Trophoblast cell (in vitro differentiated cells and primary cell): ENCODE data around the gene ZBTB2.
"Not testable (repeated sequence)": the region's sequence is repeated elsewhere in the genome, so short reads cannot be mapped to it uniquely, and the experiment has no call there.

Experiments
- DNase-seq, 2 donors: peaks; one replicate each; pipeline ENCODE4 v3.0.0-alpha.2; 2016
- H2AFZ ChIP-seq: 2 replicates; pipeline ENCODE4 v1.6.1; 2013; ENCODE audit warnings: low read length, moderate library complexity, mild to moderate bottlenecking; ENCODE audit not compliant: insufficient read depth, poor library complexity
- H2AK5ac ChIP-seq: 2 replicates; pipeline ENCODE4 v1.6.1; 2013; ENCODE audit warnings: mild to moderate bottlenecking, low read length
- H2BK120ac ChIP-seq: 2 replicates; pipeline ENCODE4 v1.6.1; 2013; ENCODE audit warnings: low read length, mild to moderate bottlenecking, moderate library complexity; ENCODE audit not compliant: insufficient read depth, poor library complexity
- H2BK12ac ChIP-seq: 2 replicates; pipeline ENCODE4 v1.6.1; 2013; ENCODE audit warnings: mild to moderate bottlenecking, low read length, moderate library complexity
- H2BK5ac ChIP-seq: 2 replicates; pipeline ENCODE4 v1.6.1; 2013; ENCODE audit warnings: low read length, low read depth, moderate library complexity, mild to moderate bottlenecking; ENCODE audit not compliant: poor library complexity
- H3K14ac ChIP-seq: 2 replicates; pipeline ENCODE4 v1.6.1; 2013; ENCODE audit warnings: mild to moderate bottlenecking, low read length
- H3K18ac ChIP-seq: 2 replicates; pipeline ENCODE4 v1.6.1; 2013; ENCODE audit warnings: mild to moderate bottlenecking, low read length
- H3K23ac ChIP-seq: 2 replicates; pipeline ENCODE4 v1.6.1; 2013; ENCODE audit warnings: low read length
- H3K27ac ChIP-seq: 2 replicates; pipeline ENCODE4 v1.5.1; 2013; ENCODE audit warnings: low read depth, mild to moderate bottlenecking, inconsistent platforms, low read length, moderate library complexity
- H3K27me3 ChIP-seq: 2 replicates; pipeline ENCODE4 v1.6.1; 2013; ENCODE audit warnings: inconsistent platforms, mild to moderate bottlenecking, low read length, moderate library complexity; ENCODE audit not compliant: insufficient read depth
- H3K36me3 ChIP-seq, 2 experiments: 1 replicate in 1 of 2; 2 replicates in 1 of 2; pipeline ENCODE4 v1.6.1; 2013; ENCODE audit warnings: low read length in 2 of 2, mild to moderate bottlenecking in 2 of 2, moderate library complexity in 1 of 2; ENCODE audit not compliant: insufficient read depth in 2 of 2, control insufficient read depth in 1 of 2
- H3K4ac ChIP-seq: 2 replicates; pipeline ENCODE4 v1.6.1; 2013; ENCODE audit warnings: low read depth, mild to moderate bottlenecking, low read length, moderate library complexity
- H3K4me1 ChIP-seq, 2 experiments: 1 replicate in 1 of 2; 2 replicates in 1 of 2; pipeline ENCODE4 v1.6.1; 2013; ENCODE audit warnings: low read length in 2 of 2, mild to moderate bottlenecking in 2 of 2, moderate library complexity in 1 of 2; ENCODE audit not compliant: insufficient read depth in 2 of 2, control insufficient read depth in 1 of 2
- H3K4me2 ChIP-seq: 2 replicates; pipeline ENCODE4 v1.6.1; 2013; ENCODE audit warnings: inconsistent platforms, mild to moderate bottlenecking, low read length, moderate library complexity
- H3K4me3 ChIP-seq: 2 replicates; pipeline ENCODE4 v1.5.1; 2013; ENCODE audit warnings: mild to moderate bottlenecking, low read depth, low read length, inconsistent platforms
- H3K79me1 ChIP-seq: one replicate; pipeline ENCODE4 v1.6.1; 2013; ENCODE audit warnings: low read length
- H3K79me2 ChIP-seq: 2 replicates; pipeline ENCODE4 v1.6.1; 2013; ENCODE audit warnings: low read length, mild to moderate bottlenecking; ENCODE audit not compliant: control insufficient read depth, insufficient read depth, poor library complexity
- H3K9ac ChIP-seq: 2 replicates; pipeline ENCODE4 v1.6.1; 2013; ENCODE audit warnings: mild to moderate bottlenecking, low read length
- H3K9me3 ChIP-seq: 2 replicates; pipeline ENCODE4 v1.6.1; 2013; ENCODE audit warnings: low read depth, mild to moderate bottlenecking, control low read depth, inconsistent platforms, low read length; ENCODE audit not compliant: insufficient read depth
- H4K12ac ChIP-seq: 2 replicates; pipeline ENCODE4 v1.6.1; 2013; ENCODE audit warnings: low read depth, mild to moderate bottlenecking, low read length, moderate library complexity
- H4K8ac ChIP-seq: 2 replicates; pipeline ENCODE4 v1.6.1; 2013; ENCODE audit warnings: low read depth, mild to moderate bottlenecking, low read length, moderate library complexity
- H4K91ac ChIP-seq: one replicate; pipeline ENCODE4 v1.6.1; 2013; ENCODE audit warnings: low read depth, mild to moderate bottlenecking, low read length, moderate library complexity
- WGBS: extraction: QIAGEN DNeasy Blood & Tissue Kit; methylation state at CpG from one replicate; pipeline ENCODE4 v1.1.7; 2013; ENCODE audit warnings: missing lambda C conversion rate; ENCODE audit not compliant: insufficient read length, insufficient coverage; ENCODE audit errors: extremely low coverage; 5-methylcytosine and 5-hydroxymethylcytosine counted together

Gene ZBTB2

DNA sequence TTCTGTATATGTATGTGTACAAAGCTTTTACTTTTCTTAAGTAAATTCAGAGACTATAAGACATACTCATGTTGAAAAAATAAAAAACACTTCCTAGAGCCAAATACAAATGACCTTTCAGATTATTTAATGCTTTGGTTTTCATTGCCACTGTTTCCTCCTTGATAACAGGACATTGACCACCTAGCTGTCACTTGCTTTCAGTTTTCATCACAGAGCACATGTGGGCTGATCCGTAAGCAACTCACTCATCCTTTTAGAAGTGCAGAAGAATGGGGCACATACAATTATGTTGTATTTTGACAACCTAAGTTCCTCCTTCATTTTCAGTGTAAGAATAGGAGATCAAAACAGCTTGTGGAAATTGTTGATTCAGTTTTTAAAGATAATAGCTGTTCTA is 6.2 kb downstream of the ZBTB2 start:
- no peak overlapping the region for H4K12ac ChIP-seq
- WGBS = no CpG with 5 or more reads among the region's 1 CpG

DNA sequence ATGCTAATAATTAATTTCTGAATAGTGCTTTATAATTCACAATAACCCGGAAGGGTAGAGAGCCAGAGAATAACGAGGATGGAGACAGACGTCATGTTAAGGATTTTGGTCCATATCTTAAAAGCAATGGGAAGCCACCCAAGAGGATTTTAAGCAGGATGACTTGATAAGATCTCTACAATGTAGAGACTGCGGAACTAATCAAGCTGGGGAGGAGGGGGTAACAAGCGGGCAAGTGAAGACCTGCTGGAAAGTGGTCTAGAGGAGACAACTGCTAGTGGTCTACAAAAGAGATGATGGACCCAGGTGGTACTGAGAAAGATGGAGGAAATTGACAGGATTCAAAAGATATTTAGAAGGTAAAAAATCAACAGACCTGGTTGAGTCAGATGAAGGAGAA is 7.2 kb downstream of the ZBTB2 start:
- Histone ChIP-seq H3K4me1 (peaks cover 0 to 5% of the 10 kb centered on the region in 2 experiments), H3K9ac (no peak overlapping the region), H3K36me3 (peaks cover 2 to 3% of the 10 kb centered on the region in 2 experiments), H3K14ac (no peak overlapping the region), H2AK5ac (no peak overlapping the region), H4K91ac (no peak overlapping the region), H2AFZ (no peak overlapping the region), H3K27me3 (no peaks in the 10 kb centered on the region), H3K4ac (no peak overlapping the region), H3K27ac (no peak overlapping the region), H3K4me2 (no peak overlapping the region), H3K9me3 (no peaks in the 10 kb centered on the region), H3K4me3 (no peak overlapping the region), H3K79me2 (peaks cover 2% of the 10 kb centered on the region), H4K12ac (no peak overlapping the region), H2BK5ac (no peak overlapping the region), H3K23ac (no peak overlapping the region), H3K79me1 (no peaks in the 10 kb centered on the region), H2BK12ac (no peak overlapping the region), H2BK120ac (no peak overlapping the region), H4K8ac (no peak overlapping the region), H3K18ac (no peak overlapping the region)
- DNase-seq = no peak
- WGBS = no CpG with 5 or more reads among the region's 5 CpGs

More for the DNA sequence above, 6.2 kb downstream of the ZBTB2 start:
- no peak overlapping the region for H3K27ac ChIP-seq
- no peaks in the 10 kb centered on the region for H3K27me3 ChIP-seq
- no peak overlapping the region for H2BK5ac ChIP-seq
- H3K14ac ChIP-seq = no peak overlapping the region
- H4K8ac ChIP-seq = no peak overlapping the region
- H3K18ac ChIP-seq = no peak overlapping the region
- H3K9me3 ChIP-seq = no peaks in the 10 kb centered on the region
- no peak overlapping the region for H3K4me3 ChIP-seq
- no peak overlapping the region for H2AFZ ChIP-seq
- no peak overlapping the region for H2BK120ac ChIP-seq
- peaks cover 0 to 5% of the 10 kb centered on the region in 2 experiments for H3K4me1 ChIP-seq
- H4K91ac ChIP-seq = no peak overlapping the region
- no peak overlapping the region for H3K4me2 ChIP-seq
- no peak overlapping the region for H3K23ac ChIP-seq
- H3K79me2 ChIP-seq = peaks cover 8% of the 10 kb centered on the region
- H3K9ac ChIP-seq = no peak overlapping the region
- H2BK12ac ChIP-seq = no peak overlapping the region
- peaks cover 8% of the 10 kb centered on the region for H3K79me1 ChIP-seq
- no peak for DNase-seq
- no peak overlapping the region for H2AK5ac ChIP-seq
- H3K4ac ChIP-seq = no peak overlapping the region
- H3K36me3 ChIP-seq = peaks cover 2 to 3% of the 10 kb centered on the region in 2 experiments

DNA sequence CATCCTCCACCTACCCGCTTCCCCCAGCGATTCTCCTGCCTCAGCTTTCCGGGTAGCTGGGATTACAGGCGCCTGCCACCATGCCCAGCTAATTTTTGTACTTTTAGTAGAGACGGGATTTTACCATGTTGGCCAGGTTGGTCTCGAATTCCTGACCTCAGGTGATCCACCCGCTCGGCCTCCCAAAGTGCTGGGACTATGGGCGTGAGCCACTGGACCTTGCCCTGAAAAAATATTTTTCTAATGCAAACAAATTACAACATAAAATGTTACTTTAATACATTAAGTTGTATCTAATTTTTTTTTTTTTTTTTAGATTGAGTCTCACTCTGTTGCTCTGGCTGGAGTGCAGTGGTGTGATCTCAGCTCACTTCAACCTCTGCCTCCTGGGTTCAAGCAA is 8.7 kb downstream of the ZBTB2 start:
- DNase-seq, H2BK120ac ChIP-seq, H3K4me1 ChIP-seq, H2BK5ac ChIP-seq, H3K27ac ChIP-seq, H4K91ac ChIP-seq, H3K23ac ChIP-seq, H4K12ac ChIP-seq, H3K79me1 ChIP-seq, H3K4ac ChIP-seq, H4K8ac ChIP-seq, H3K27me3 ChIP-seq, H3K36me3 ChIP-seq, H3K18ac ChIP-seq, H3K9me3 ChIP-seq, H2AFZ ChIP-seq, H3K4me3 ChIP-seq, H3K9ac ChIP-seq, H3K14ac ChIP-seq, H3K79me2 ChIP-seq, H2AK5ac ChIP-seq, H2BK12ac ChIP-seq, H3K4me2 ChIP-seq: not testable (repeated sequence)
- no CpG with 5 or more reads among the region's 9 CpGs for WGBS

DNA sequence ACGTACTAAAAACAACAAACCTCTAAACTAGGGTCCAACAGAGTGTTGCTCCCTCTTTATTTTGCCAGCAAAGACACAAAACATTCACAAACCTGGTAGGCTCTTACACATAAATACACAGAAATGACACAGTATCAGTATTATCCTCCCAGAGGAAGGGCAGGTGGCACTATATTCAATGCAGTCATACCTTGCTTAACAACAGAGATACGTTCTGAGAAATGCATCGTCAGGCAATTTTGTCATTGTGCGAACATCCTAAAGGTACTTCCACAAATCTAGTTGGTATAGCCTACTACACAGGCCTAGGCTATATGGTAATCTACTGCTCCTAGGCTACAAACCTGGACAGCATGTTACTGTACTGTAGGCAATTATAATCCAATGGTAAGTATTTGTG is 9.6 kb downstream of the ZBTB2 start:
- Histone ChIP-seq H3K18ac (no peak overlapping the region), H2AFZ (no peak overlapping the region), H3K4me1 (peaks cover 0 to 3% of the 10 kb centered on the region in 2 experiments), H3K27ac (no peak overlapping the region), H4K91ac (no peak overlapping the region), H3K9ac (no peak overlapping the region), H2BK12ac (no peak overlapping the region), H3K9me3 (no peaks in the 10 kb centered on the region), H2BK120ac (no peak overlapping the region), H3K79me1 (no peaks in the 10 kb centered on the region), H4K12ac (no peak overlapping the region), H3K27me3 (no peaks in the 10 kb centered on the region), H3K23ac (no peak overlapping the region), H2AK5ac (no peak overlapping the region), H4K8ac (no peak overlapping the region), H3K14ac (no peak overlapping the region), H3K79me2 (peaks cover 2% of the 10 kb centered on the region), H3K4ac (no peak overlapping the region), H2BK5ac (no peak overlapping the region), H3K4me3 (no peak overlapping the region), H3K36me3 (peaks cover 2 to 3% of the 10 kb centered on the region in 2 experiments), H3K4me2 (no peak overlapping the region)
- no CpG with 5 or more reads among the region's 4 CpGs for WGBS
- DNase-seq = no peak
